ENCODE data around the gene TMEM51. TPM values are rescaled to one million over a fixed set of nuclear protein-coding genes. Genes with fewer than 3 reads are reported as not detected.
A peak's percentile ranks its signal among the peaks of the same experiment; 100 is the strongest.

The TMEM51 gene
- total RNA-seq, 1 experiment from 2014 or later, result 24.7 TPM

DNA sequence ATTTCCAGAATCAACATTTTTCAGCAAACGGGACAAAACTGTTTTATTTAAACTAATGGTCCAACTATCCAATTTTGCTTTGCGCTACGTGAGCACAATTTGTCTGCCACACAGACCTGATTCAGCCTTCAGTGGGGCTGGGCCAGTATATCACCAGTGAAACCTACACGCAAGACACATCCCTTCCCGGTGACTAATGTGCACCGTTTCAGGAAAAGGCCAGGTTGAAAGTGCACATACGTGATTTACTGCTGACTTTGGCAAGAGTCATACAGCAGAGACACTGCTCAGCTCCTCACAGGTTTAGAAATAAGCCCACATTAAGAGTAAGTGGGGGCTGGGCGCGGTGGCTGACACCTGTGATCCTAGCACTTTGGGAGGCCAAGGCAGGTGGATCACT, 5.1 kb upstream of the TMEM51 start:
- Histone ChIP-seq H3K9me3 (no peaks in the 10 kb centered on the region), H3K36me3 (ENCODE audit: control insufficient read depth, insufficient read depth, low read length) (no peaks in the 10 kb centered on the region), H3K4me1 (peaks cover 15% of the 10 kb centered on the region), H3K4me3 (ENCODE audit: low read depth, low read length) (no peak overlapping the region), H3K27me3 (replicated peaks; ENCODE audit: control insufficient read depth, insufficient read depth, low read length) (no peaks in the 10 kb centered on the region)
- H3K9me3 Mint-ChIP-seq (ENCODE audit: unreplicated experiment), result no peaks in the 10 kb centered on the region
- no peak for TF ChIP-seq CTCF (IDR thresholded peaks at IDR 0.05; ENCODE audit: insufficient read depth in 1 of 2, low read depth in 1 of 2, low read length in 1 of 2, severe bottlenecking in 1 of 2, unreplicated experiment in 1 of 2)
- no TSS peak for BruUV-seq (replicated peaks)
- H3K27me3 Mint-ChIP-seq (ENCODE audit: insufficient read depth, unreplicated experiment), result no peaks in the 10 kb centered on the region
- intact Hi-C loops (cut with micrococcal nuclease; ENCODE audit: unreplicated experiment), result no loop called here
- CTCF ChIA-PET, result no interaction called here
- H3K4me1 Mint-ChIP-seq (ENCODE audit: low read depth, unreplicated experiment), result peaks cover 21% of the 10 kb centered on the region
- H3K27ac Mint-ChIP-seq (ENCODE audit: unreplicated experiment), result no peak overlapping the region
- DNase-seq, result no peak
- H3K4me3 Mint-ChIP-seq (ENCODE audit: unreplicated experiment), result no peak overlapping the region
- POLR2A ChIA-PET, result no interaction called here
- H3K36me3 Mint-ChIP-seq (ENCODE audit: insufficient read depth, unreplicated experiment), result no peaks in the 10 kb centered on the region

GRCh38 chr1:15148941-15149340, 4.6 kb upstream of the TMEM51 start:
- H3K27me3 ChIP-seq (replicated peaks; ENCODE audit: control insufficient read depth, insufficient read depth, low read length), result no peaks in the 10 kb centered on the region
- peaks cover 15% of the 10 kb centered on the region for H3K4me1 ChIP-seq
- Mint-ChIP-seq H3K27me3 (ENCODE audit: insufficient read depth, unreplicated experiment) (no peaks in the 10 kb centered on the region), H3K4me1 (ENCODE audit: low read depth, unreplicated experiment) (peaks cover 21% of the 10 kb centered on the region), H3K36me3 (ENCODE audit: insufficient read depth, unreplicated experiment) (no peaks in the 10 kb centered on the region), H3K4me3 (ENCODE audit: unreplicated experiment) (no peak overlapping the region), H3K9me3 (ENCODE audit: unreplicated experiment) (no peaks in the 10 kb centered on the region), H3K27ac (ENCODE audit: unreplicated experiment) (no peak overlapping the region)
- POLR2A ChIA-PET, result no interaction called here
- CTCF ChIA-PET, result no interaction called here
- no peak for DNase-seq
- TF ChIP-seq CTCF (IDR thresholded peaks at IDR 0.05; ENCODE audit: insufficient read depth in 1 of 2, low read depth in 1 of 2, low read length in 1 of 2, severe bottlenecking in 1 of 2, unreplicated experiment in 1 of 2), result no peak
- H3K9me3 ChIP-seq, result no peaks in the 10 kb centered on the region
- BruUV-seq (replicated peaks), result no TSS peak
- H3K4me3 ChIP-seq (ENCODE audit: low read depth, low read length), result no peak overlapping the region
- no peaks in the 10 kb centered on the region for H3K36me3 ChIP-seq (ENCODE audit: control insufficient read depth, insufficient read depth, low read length)
- intact Hi-C loops (cut with micrococcal nuclease; ENCODE audit: unreplicated experiment), result no loop called here

- H3K4me3 Mint-ChIP-seq (ENCODE audit: unreplicated experiment), result peak overlapping the region; percentile 23
- H3K27ac Mint-ChIP-seq (ENCODE audit: unreplicated experiment), result no peak overlapping the region
- peaks cover 18% of the 10 kb centered on the region for H3K4me1 Mint-ChIP-seq (ENCODE audit: low read depth, unreplicated experiment)
- POLR2A ChIA-PET, result no interaction called here
- Histone ChIP-seq H3K9me3 (no peaks in the 10 kb centered on the region), H3K36me3 (ENCODE audit: control insufficient read depth, insufficient read depth, low read length) (no peaks in the 10 kb centered on the region), H3K4me1 (peaks cover 20% of the 10 kb centered on the region), H3K27me3 (replicated peaks; ENCODE audit: control insufficient read depth, insufficient read depth, low read length) (no peaks in the 10 kb centered on the region), H3K4me3 (ENCODE audit: low read depth, low read length) (no peak overlapping the region)
- DNase-seq, result no peak
- BruUV-seq (replicated peaks), result no TSS peak
- TF ChIP-seq CTCF (IDR thresholded peaks at IDR 0.05; ENCODE audit: insufficient read depth in 1 of 2, low read depth in 1 of 2, low read length in 1 of 2, severe bottlenecking in 1 of 2, unreplicated experiment in 1 of 2), result no peak
- intact Hi-C loops (cut with micrococcal nuclease; ENCODE audit: unreplicated experiment), result no loop called here
- CTCF ChIA-PET, result interaction anchor here (1.6 to 4.2 kb wide), 2 partner anchors 22 to 122 kb away, joined by 7 to 21 read pairs; no protein-coding TSS in a partner anchor
- H3K9me3 Mint-ChIP-seq (ENCODE audit: unreplicated experiment), result no peaks in the 10 kb centered on the region
- no peaks in the 10 kb centered on the region for H3K27me3 Mint-ChIP-seq (ENCODE audit: insufficient read depth, unreplicated experiment)
- H3K36me3 Mint-ChIP-seq (ENCODE audit: insufficient read depth, unreplicated experiment), result peaks cover 4% of the 10 kb centered on the region
Measured at GRCh38 chr1:15150376-15150775, 3.2 kb upstream of the TMEM51 start.
